Fibroblast of mammary gland (primary cell): ENCODE data around the gene ELFN2.
A peak's percentile ranks its signal among the peaks of the same experiment; 100 is the strongest.

ENCODE experiments used
- DNase-seq: peaks from one replicate; pipeline ENCODE4 v3.0.0-alpha.2; 2010; ENCODE audit warnings: low read depth
- H3K4me3 ChIP-seq: 2 replicates; pipeline ENCODE4 v1.5.1; 2011; ENCODE audit warnings: low read depth, mild to moderate bottlenecking, low read length, moderate library complexity; ENCODE audit not compliant: control insufficient read depth
- TF ChIP-seq, protein P1 (sequence below): conservative IDR thresholded peaks from 2 replicates; pipeline ENCODE4 v1.5.1; 2011; ENCODE audit warnings: low read depth, low read length, inconsistent platforms; ENCODE audit not compliant: control insufficient read depth, insufficient read depth

ELFN2 gene

DNA sequence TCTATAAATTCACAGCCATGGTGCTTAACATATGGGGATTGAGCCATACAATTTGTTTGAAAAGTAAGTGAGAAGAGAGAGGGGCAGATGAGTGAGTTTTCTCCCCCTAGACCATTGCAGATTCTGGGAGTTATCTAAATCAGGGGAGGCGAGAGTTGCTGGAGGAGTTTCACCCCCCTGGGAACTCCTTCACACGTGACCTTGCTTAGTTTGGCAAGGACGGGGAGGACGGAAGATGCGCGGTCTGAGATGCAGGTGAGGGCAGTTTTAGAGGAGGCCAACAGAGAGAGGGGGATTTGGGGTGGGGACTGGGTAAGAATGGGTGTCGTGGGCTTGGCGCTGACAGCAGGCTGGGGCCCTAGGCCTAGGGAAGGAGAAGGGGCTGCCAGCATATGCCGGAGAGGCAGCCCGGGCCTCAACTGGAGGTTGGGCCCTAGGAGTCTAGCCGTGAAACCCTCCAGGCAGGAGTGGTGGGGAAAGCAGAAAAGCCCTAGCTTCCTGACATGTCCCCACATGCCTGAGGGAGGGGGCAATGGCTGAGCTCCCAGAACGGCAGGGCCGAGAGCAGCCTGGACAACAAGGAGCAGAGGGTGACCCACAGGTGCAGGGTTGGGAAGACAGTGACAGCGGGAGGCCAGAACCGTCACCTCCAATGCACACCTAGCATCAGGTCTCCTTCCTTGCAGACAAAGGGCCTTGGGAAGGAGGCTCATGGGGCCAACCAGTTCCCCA, 63.9 kb downstream of the ELFN2 start:
- no peak for DNase-seq
- H3K4me3 ChIP-seq, result no peak overlapping the region
- TF ChIP-seq, protein P1, sequence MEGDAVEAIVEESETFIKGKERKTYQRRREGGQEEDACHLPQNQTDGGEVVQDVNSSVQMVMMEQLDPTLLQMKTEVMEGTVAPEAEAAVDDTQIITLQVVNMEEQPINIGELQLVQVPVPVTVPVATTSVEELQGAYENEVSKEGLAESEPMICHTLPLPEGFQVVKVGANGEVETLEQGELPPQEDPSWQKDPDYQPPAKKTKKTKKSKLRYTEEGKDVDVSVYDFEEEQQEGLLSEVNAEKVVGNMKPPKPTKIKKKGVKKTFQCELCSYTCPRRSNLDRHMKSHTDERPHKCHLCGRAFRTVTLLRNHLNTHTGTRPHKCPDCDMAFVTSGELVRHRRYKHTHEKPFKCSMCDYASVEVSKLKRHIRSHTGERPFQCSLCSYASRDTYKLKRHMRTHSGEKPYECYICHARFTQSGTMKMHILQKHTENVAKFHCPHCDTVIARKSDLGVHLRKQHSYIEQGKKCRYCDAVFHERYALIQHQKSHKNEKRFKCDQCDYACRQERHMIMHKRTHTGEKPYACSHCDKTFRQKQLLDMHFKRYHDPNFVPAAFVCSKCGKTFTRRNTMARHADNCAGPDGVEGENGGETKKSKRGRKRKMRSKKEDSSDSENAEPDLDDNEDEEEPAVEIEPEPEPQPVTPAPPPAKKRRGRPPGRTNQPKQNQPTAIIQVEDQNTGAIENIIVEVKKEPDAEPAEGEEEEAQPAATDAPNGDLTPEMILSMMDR, result no peak

DNA sequence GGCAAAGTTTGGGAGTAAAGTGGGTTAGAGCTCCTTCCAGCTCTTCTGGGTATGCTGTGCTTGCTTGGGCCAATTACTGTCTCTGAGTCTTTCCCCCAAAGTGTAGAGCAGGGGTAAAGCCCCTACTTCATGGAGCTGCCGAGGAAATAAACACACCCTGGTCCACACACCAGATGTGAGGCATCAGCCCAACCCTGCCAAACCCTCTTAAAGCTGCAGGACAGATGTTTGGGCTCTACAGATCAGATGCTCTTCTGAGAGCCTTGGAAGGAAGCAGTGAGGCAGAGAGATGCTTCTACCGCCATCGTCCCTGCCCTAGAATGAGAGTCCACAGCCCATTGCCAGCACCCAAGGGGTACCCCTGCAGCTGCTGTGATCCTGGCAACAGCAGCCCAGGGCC, 64.7 kb downstream of the ELFN2 start:
- no peak overlapping the region for H3K4me3 ChIP-seq
- TF ChIP-seq, protein P1, result no peak
- DNase-seq, result peak; percentile 23

DNA sequence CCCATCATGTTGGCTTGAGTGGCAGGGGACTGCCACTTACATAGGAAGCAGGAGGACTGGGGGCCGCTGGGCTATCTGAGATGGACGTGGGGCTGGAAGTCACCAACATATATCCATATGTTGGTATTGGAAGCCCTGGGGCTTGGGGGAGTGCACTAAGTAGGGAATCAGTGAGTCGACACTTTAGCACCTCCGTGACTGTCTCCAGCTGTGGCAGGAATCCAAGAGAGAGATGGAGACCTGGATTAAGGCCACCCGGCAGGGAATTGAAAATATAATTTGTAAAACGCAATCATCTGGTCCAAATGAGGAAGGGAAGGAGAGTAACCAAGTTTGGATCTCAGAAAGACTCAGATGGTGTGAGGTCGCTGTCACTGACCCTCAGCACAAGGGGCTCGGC, 68.4 kb downstream of the ELFN2 start:
- DNase-seq, result no peak
- no peak overlapping the region for H3K4me3 ChIP-seq
- TF ChIP-seq, protein P1, result no peak

DNA sequence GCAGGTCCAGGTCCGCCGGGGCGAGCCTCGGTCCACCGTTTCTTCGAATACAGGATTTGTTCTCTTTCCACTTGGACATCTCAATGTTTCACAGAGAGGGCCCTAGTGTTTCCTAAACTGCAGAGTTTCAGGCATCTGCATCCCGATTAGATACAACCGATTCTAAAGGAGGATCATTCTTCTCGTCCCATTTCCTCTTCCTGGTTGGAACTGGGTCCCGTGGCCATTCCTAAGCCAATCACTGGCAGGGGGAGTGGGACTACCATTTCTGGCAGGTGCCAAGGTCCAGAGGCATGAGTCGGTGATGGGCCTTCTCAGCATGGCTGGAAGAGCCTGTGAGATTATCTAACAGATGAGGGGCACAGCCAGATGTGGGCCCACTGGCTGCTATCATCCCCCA, 68.9 kb downstream of the ELFN2 start:
- no peak for DNase-seq
- no peak overlapping the region for H3K4me3 ChIP-seq
- TF ChIP-seq, protein P1, result no peak

DNA sequence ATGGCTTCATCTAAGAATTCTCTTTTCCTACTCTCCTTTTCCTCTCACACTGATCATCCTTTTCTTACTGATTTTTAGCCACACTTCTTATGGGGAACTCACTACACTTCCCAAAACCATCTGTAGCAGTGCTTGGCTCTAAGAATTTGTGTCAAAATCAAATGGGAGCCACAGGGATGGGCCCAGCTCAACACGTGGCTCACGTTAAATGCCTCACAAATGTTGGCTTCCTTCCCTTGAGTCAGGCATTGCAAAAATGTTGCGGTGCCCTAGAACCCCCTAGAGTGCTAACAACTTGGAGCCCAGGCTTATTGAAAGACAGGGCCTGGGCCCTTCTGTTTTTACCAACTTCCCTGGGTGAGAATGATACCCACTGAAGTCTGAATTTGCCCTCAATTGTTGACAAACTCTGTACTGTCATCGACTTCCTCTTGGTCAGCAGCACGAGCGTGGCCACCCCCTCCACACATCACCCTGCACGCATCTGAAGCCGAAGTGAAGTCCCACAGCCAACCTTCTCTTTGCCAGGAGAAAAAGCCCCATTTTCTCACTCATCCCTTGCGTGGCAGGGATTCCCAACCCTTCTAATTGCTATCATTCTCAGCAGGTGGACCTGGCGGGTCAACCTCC, 69.7 kb downstream of the ELFN2 start:
- DNase-seq, result no peak
- TF ChIP-seq, protein P1, result no peak
- H3K4me3 ChIP-seq, result no peak overlapping the region

DNA sequence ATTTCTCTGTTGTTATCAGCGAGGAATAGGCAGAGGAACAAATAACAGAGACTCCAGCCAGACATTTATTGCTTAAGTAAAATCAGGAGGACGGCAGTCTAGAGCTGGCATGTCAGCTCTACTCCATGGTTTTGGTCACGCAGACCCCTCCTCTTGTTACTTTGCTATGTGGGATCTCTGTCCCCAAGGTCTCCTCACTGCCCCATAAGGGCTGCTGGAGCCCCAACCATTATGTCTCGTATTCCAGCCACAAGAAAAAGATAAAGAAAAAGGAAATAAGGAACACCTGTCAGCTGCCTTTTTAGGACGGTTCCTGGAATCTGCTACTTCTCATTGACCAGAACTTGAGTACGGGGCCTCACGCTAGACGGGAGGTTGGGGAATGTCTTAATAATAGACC, 70.4 kb downstream of the ELFN2 start:
- TF ChIP-seq, protein P1, result no peak
- no peak for DNase-seq
- H3K4me3 ChIP-seq, result no peak overlapping the region
